ENCODE data around the gene LRCOL1.

- TF ChIP-seq GABPA (IDR thresholded peaks at IDR 0.05; ENCODE audit: borderline replicate concordance, insufficient read depth, low read length), result no peak
- no peak for TF ChIP-seq CTCF (IDR thresholded peaks at IDR 0.05; ENCODE audit: control extremely low read depth in 1 of 3, insufficient read depth in 1 of 3, low read depth in 1 of 3, low read length in 3 of 3)
- TF ChIP-seq SP1 (IDR thresholded peaks at IDR 0.05; ENCODE audit: low read depth, low read length), result no peak
Measured at GRCh38 chr12:132602572-132603239, 7.7 kb downstream of the LRCOL1 start.

Measured in H1 (cell line).